T-helper 1 cell treated with Interleukin-12 subunit alpha and Interleukin-12 subunit beta and Interleukin-4 antibody, amounts not matched to agents 30 μg/mL and 1 μg/mL, for 36 hours (primary cell): ENCODE measurements around the gene KCNIP3.

Experiments used
- H3K27ac Mint-ChIP-seq: one replicate; pipeline ENCODE4 v1.8.0; 2021; ENCODE audit warnings: mild to moderate bottlenecking, mixed read lengths
- H3K27me3 Mint-ChIP-seq: one replicate; pipeline ENCODE4 v1.8.0; 2021; ENCODE audit warnings: low read depth, mixed read lengths
- H3K36me3 Mint-ChIP-seq: one replicate; pipeline ENCODE4 v1.8.0; 2021; ENCODE audit warnings: low read depth, mixed read lengths
- H3K4me1 Mint-ChIP-seq: one replicate; pipeline ENCODE4 v1.8.0; 2021; ENCODE audit warnings: low read depth, mixed read lengths
- H3K4me3 Mint-ChIP-seq: one replicate; pipeline ENCODE4 v1.8.0; 2021; ENCODE audit warnings: mild to moderate bottlenecking, moderate library complexity, mixed read lengths
- H3K9me3 Mint-ChIP-seq: one replicate; pipeline ENCODE4 v1.8.0; 2021; ENCODE audit warnings: mixed read lengths

KCNIP3 gene

DNA sequence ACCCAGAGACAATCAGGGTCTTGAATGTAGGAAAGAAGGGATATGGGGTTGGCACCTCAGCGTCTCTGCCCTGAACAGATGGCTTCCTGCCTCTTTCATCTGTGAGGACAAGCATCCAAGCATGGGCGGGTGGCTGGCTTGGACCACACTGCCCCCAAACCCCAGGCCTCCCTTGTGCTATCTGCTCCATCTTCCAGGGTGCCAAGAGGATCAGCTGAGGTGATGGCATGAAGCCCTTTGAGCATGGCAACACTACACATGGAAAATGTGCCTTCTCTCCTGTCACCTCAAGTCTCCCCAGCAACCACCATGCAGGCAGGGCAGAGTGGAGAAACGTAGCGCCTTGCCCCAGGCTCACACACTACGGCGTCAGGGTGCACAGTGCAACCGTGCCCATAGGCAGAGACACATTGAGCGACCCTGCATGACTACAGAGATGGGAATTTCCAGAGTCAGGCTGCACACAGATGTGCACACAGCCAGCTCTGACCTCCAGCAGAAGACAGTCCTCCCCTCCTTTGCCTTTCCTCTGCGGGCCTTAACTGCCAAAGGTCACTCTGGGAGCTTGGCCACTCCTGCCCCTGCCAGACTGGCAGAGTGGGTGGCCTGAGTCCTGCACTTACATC lies 1.5 kb downstream of the KCNIP3 start:
- Mint-ChIP-seq H3K27me3 (no peaks in the 10 kb centered on the region), H3K36me3 (no peaks in the 10 kb centered on the region), H3K4me1 (no peaks in the 10 kb centered on the region), H3K9me3 (no peaks in the 10 kb centered on the region), H3K27ac (no peak overlapping the region), H3K4me3 (no peak overlapping the region)

DNA sequence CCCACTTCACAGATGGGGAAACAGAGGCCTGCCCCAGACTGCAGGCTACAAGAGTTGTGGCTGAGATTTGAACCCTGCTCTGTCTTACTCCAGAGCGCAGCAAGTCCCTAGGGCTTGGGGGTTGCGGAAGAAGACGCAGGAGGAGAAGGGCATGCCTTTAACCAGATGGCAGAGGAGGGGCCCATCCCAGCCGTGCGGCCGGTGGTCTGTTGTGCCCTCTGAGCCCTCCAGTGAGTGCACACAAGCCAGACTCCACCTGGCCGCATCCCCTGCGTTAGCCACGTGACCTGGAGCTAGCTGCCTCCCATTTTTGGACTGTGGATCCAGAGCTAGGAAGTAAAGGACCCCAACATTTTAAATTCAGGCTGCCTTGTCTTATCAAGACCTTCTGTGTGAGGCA lies 2.8 kb downstream of the KCNIP3 start:
- H3K4me3 Mint-ChIP-seq, result no peak overlapping the region
- no peak overlapping the region for H3K27ac Mint-ChIP-seq
- H3K4me1 Mint-ChIP-seq, result no peaks in the 10 kb centered on the region
- H3K36me3 Mint-ChIP-seq, result no peaks in the 10 kb centered on the region
- no peaks in the 10 kb centered on the region for H3K27me3 Mint-ChIP-seq
- H3K9me3 Mint-ChIP-seq, result no peaks in the 10 kb centered on the region

DNA sequence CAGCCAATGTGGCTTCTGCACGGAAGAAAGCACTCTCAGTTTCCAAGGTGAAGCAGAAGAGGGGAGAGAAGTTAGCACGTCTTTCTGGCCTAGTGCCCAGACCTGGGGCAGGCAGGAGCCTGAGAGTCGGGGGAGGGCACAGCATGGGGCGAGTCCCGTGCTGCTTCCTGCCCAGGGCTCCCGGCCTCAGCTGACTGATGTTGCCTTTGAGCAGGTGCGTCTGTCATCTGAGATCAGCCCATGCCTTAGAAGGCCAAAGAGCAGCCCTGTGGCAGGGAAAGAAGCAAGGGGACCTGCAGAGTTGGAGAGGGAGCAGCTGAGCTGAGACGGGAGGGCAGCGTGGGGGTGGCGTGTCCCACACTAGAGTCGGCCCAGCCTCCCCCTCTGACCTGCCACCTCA lies 3.3 kb downstream of the KCNIP3 start:
- H3K27ac Mint-ChIP-seq, result no peak overlapping the region
- no peak overlapping the region for H3K4me3 Mint-ChIP-seq
- H3K9me3 Mint-ChIP-seq, result no peaks in the 10 kb centered on the region
- no peaks in the 10 kb centered on the region for H3K4me1 Mint-ChIP-seq
- H3K27me3 Mint-ChIP-seq, result no peaks in the 10 kb centered on the region
- H3K36me3 Mint-ChIP-seq, result no peaks in the 10 kb centered on the region

DNA sequence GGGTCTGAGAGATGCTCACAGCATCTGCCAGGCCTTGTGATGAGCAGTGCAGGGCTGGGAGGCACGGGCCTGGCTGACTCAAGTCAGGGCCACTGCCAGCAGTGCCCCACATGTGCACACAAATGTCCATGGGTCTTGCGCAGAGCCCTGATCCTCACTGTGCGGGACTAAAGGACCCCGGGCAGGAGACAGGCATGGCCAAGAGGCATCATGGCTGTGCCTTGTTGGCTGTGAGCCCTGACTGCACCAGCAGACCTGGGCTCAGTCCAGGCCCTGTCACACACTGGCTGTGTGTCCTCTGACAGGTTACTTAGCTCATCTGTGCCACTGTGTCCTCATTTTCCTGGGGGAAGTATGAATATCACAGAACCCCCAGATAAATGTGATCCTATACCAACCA lies 4.0 kb downstream of the KCNIP3 start:
- H3K27ac Mint-ChIP-seq, result no peak overlapping the region
- no peaks in the 10 kb centered on the region for H3K9me3 Mint-ChIP-seq
- no peaks in the 10 kb centered on the region for H3K36me3 Mint-ChIP-seq
- no peaks in the 10 kb centered on the region for H3K27me3 Mint-ChIP-seq
- H3K4me1 Mint-ChIP-seq, result no peaks in the 10 kb centered on the region
- H3K4me3 Mint-ChIP-seq, result no peak overlapping the region

DNA sequence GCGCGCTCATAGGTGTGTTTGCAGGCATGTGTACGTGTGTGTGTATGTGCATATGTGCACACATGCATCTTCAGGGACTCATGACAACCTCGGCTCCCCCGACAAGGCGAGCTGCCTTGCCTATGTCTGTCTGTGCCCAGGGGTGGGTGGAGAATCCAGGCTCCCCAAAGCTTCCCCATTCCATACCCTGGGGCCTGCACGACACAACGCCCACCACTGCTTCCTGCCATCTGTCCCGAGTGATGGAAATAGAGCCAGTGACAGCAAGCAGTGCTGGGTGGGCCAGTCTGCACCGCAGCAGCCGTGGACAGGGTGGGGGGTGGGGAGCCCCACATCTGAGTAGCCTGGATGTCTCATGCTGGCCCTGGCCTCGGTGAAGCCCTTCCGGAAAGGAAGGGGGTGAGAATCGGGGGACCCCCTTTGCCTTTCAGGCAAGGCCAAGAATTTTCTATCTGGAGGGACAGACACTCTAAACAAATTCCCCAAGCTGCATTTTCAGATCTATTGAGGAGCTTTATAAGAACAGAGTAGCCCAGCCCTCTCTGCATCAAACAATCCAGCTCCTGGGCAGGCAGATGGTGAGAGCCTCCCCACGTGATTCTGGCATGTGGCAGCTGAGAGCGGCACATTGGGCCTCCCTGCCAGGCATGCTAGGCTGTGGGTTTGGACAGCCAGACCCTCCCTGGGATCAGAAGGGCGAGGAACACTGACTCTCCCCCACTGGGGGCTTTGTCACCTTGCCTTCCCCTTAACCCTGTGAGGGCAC lies 4.9 kb downstream of the KCNIP3 start:
- Mint-ChIP-seq H3K9me3 (no peaks in the 10 kb centered on the region), H3K4me1 (no peaks in the 10 kb centered on the region), H3K27me3 (no peaks in the 10 kb centered on the region), H3K36me3 (no peaks in the 10 kb centered on the region), H3K27ac (no peak overlapping the region), H3K4me3 (no peak overlapping the region)

DNA sequence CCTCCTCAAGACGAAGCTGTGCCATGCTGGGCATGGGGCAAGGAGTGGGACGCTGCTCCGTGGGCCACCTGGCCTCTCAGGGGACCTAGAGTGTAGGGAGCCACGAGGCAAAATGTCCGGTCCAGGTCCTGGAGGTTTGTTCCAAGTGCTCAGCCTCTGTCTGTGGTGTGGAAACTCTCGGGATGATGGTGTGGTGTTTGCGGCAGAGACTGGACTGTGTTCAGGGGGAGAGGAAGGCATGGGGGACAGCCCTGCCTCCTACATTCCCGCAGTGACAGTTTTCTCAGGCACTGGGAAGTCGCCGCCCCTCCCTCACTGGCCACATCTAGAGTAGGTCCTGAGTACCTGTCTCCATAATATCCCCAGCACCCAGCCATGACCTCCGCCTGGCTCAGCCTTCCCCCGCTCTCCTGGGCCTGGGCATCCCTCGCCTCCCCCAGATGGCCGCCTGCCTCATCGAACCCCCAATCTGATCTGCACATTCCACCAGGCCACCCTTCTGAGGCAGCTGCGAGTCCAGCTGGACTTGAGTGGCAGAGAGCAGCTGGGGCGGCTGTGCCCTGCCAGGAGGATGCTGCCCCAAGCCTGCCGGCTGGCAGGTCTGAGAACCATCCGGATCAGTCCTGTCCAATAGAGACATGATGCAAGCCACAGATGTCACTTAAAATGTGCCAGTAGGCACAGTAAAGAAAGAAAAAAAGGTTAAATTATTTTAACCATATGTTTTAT lies 6.2 kb downstream of the KCNIP3 start:
- Mint-ChIP-seq H3K36me3 (no peaks in the 10 kb centered on the region), H3K27ac (no peak overlapping the region), H3K4me1 (no peaks in the 10 kb centered on the region), H3K9me3 (no peaks in the 10 kb centered on the region), H3K27me3 (no peaks in the 10 kb centered on the region), H3K4me3 (no peak overlapping the region)

DNA sequence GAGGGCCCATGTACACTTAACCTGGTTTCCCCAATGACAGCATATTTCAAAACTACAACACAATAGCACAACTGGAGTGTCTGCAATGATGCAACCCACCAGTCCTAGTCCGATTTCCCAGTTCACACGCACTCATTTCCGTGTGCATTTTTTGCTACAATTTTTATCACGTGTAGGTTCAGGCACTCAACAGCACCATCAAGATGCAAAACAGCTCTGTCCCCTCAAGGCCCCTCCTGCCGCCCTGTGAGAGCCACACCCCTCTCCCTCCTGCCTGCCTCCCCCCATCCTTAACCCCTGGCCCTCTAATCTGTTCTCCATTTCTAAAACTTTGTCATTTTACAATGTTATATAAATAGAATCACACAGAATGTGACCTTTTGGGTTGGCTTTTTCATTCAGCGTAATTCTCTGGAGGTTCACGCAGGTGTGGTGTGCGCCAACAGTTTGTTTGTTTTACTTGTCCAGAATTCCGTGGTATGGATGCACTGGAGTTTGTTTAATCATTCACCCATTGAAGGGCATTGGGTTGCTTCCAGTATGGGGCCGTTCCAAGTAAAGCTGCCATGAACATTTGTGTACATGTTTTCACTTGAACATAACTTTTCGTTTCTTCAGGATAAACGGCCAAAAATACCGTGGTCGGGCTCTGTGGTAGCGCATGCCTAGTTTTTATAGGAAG lies 8.4 kb downstream of the KCNIP3 start:
- H3K9me3 Mint-ChIP-seq, result no peaks in the 10 kb centered on the region
- no peaks in the 10 kb centered on the region for H3K4me1 Mint-ChIP-seq
- H3K36me3 Mint-ChIP-seq, result no peaks in the 10 kb centered on the region
- no peaks in the 10 kb centered on the region for H3K27me3 Mint-ChIP-seq
- H3K27ac Mint-ChIP-seq, result no peak overlapping the region
- no peak overlapping the region for H3K4me3 Mint-ChIP-seq

DNA sequence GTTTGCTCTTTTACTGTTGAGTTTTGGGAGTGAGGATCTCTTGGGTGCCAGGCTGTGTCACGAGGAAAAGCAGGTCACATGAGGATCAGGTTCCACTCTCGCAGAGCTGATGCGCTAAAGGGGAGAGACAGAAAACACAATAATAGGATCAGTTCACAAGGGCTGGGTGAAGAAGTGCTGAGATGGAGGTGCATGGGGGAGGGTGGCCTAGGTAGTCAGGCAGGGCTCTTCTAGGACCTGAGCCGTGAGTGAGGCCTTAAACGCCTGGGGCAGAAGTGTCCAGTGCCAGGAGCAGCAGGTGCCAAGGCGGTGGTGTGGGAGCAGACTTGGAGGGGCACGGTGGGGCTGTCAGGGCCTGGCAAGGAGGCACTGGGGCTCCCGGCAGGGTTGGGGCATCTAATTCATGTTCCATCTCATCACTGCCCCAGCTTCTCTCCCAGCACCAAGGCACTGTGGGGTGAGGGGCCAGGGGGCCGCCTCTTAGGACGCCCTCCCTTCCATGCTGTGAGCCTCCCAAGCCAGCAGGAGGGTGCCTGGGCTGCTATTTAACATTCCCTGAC lies 9.3 kb downstream of the KCNIP3 start:
- Mint-ChIP-seq H3K4me3 (no peak overlapping the region), H3K27me3 (no peaks in the 10 kb centered on the region), H3K9me3 (no peaks in the 10 kb centered on the region), H3K36me3 (no peaks in the 10 kb centered on the region), H3K4me1 (no peaks in the 10 kb centered on the region), H3K27ac (no peak overlapping the region)

DNA sequence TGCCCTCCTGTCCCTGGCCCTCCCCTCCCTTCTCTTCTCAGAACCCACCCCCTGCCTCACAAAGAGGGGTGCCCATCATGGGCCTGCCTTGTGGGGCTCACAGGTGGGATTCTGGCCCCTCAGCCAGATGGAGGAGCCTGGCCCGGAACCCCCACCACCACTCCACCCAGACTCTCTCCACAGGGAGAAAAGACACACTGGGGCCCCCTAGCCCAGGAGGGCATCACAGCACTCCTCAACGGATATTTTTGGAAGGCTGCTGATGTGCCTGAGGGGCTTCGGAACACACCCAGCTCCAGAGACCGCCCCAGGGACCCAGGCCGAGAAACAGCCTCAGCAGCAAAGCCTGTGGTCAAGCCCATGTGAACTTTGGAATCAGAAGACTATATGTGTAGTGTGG lies 9.9 kb downstream of the KCNIP3 start:
- Mint-ChIP-seq H3K27me3 (no peaks in the 10 kb centered on the region), H3K36me3 (no peaks in the 10 kb centered on the region), H3K9me3 (no peaks in the 10 kb centered on the region), H3K4me1 (no peaks in the 10 kb centered on the region), H3K27ac (no peak overlapping the region), H3K4me3 (no peak overlapping the region)

DNA sequence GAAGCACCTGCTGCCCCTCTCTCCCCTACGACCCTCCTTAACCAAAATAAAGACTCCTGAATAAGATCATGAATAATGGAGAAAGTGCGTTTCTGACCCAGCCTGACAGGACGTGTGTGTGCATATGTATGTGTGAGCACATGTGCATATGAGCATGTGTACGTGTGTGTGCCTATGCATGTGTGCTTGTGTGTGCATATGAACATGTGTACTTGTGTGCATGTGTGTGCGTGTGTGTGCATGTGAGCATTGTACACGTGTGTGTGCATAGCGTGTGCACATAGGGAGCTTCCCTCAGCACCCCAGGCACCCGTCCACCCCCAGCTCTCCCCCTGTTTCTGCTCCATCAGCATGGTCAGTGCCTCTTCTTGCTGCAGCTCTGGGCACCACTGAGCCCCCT lies 10.7 kb downstream of the KCNIP3 start:
- Mint-ChIP-seq H3K27ac (no peak overlapping the region), H3K9me3 (no peaks in the 10 kb centered on the region), H3K36me3 (no peaks in the 10 kb centered on the region), H3K4me3 (no peak overlapping the region), H3K4me1 (no peaks in the 10 kb centered on the region), H3K27me3 (no peaks in the 10 kb centered on the region)

DNA sequence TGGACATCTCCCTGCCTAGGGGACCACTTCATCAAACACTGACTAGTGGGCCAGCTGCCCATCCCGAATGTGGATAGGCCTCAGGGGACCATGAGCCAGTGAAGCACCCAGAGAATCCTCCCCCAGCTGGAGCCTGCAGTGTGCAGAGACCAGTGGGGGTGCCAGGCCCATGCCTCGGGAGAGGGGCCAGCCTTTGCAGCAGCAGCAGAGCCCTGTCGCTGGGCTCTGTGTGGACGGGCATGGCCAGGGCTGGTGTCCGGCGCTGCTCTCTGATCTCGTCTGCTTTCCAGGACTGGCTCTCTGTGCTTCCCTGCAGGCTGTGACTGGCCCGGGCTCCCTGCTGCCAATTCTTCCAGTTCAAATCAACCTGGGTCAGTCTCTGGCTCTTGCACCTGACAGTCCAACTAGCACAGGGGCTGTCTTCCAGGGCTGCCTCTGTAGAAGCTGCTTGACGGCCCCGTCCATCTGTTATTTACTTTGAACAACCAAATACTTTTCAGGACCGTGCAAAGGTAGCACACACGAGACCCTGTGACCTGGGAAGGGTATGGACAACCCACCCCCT lies 11.4 kb downstream of the KCNIP3 start:
- Mint-ChIP-seq H3K27ac (no peak overlapping the region), H3K9me3 (no peaks in the 10 kb centered on the region), H3K4me3 (no peak overlapping the region), H3K36me3 (no peaks in the 10 kb centered on the region), H3K4me1 (no peaks in the 10 kb centered on the region), H3K27me3 (no peaks in the 10 kb centered on the region)

DNA sequence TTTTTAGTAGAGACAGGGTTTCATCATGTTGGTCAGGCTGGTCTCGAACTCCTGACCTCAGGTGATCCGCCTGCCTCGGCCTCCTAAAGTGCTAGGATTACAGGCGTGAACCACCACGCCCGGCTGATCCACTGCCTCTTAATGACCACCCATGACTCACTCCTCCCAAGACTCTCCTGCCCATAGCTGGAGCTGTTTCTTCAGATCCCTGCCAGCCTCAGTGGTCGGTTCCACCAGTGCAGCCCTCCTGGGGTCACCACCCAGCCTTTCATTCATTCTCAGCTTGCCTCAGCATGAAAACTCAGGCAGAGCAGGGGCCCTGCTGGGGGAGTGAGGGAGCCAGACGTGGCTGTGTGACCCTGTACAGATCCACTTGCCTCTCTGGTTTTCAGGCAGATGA lies 12.5 kb downstream of the KCNIP3 start:
- Mint-ChIP-seq H3K4me1 (no peaks in the 10 kb centered on the region), H3K36me3 (no peaks in the 10 kb centered on the region), H3K27me3 (no peaks in the 10 kb centered on the region), H3K9me3 (no peaks in the 10 kb centered on the region), H3K4me3 (no peak overlapping the region), H3K27ac (no peak overlapping the region)

DNA sequence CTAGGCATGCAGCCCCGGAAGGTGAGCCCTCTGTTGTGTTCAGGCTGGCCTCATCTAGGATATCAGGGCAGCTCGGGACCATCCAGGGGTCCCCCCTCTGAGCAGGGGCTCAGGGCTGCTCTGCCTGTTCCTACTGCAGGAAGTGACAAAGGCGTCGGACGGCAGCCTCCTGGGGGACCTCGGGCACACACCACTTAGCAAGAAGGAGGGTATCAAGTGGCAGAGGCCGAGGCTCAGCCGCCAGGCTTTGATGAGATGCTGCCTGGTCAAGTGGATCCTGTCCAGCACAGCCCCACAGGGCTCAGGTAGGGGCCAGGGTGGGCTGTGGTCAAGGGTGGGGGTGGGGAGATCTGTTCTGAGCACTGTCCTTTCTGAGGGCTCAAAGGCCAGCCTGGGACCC lies 13.1 kb downstream of the KCNIP3 start:
- H3K36me3 Mint-ChIP-seq, result no peaks in the 10 kb centered on the region
- H3K4me3 Mint-ChIP-seq, result no peak overlapping the region
- H3K27me3 Mint-ChIP-seq, result no peaks in the 10 kb centered on the region
- H3K9me3 Mint-ChIP-seq, result no peaks in the 10 kb centered on the region
- no peak overlapping the region for H3K27ac Mint-ChIP-seq
- H3K4me1 Mint-ChIP-seq, result no peaks in the 10 kb centered on the region

DNA sequence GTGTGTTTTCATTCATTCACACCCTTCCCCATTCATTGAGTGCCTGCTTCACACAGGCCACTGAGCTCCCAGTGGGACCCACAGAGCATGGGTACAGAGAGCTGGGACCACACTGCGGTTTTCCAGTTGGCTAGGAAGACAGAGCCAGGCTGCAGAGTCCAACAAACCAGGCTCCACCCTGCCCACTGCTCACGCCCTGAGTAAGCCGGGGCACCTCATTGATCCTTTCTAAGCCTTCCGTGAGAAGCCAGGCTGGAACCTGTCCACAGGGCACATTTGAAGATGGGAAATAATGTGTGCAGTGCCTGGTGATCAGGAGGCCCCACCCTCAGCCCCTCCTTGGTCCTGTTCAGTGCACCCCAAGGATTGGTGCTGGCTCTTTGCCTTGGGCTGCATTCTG lies 13.5 kb downstream of the KCNIP3 start:
- Mint-ChIP-seq H3K4me3 (no peak overlapping the region), H3K36me3 (no peaks in the 10 kb centered on the region), H3K9me3 (no peaks in the 10 kb centered on the region), H3K27me3 (no peaks in the 10 kb centered on the region), H3K27ac (no peak overlapping the region), H3K4me1 (no peaks in the 10 kb centered on the region)
